H9 (cell line): Measurements from ENCODE around the gene RAVER1. TPM values are rescaled to one million over a fixed set of nuclear protein-coding genes. Genes with fewer than 3 reads are reported as not detected.

ENCODE experiments used
- DNase-seq: peaks from one replicate; pipeline ENCODE4 v3.0.0-alpha.2; 2017
- H2AFZ ChIP-seq: one replicate; pipeline ENCODE4 v1.6.1; 2013; ENCODE audit warnings: mild to moderate bottlenecking, low read length, control low read depth, moderate library complexity
- H2AK5ac ChIP-seq: 2 replicates; pipeline ENCODE4 v1.6.1; 2013; ENCODE audit warnings: low read length, control low read depth, mixed read lengths; ENCODE audit not compliant: insufficient read length
- H2BK120ac ChIP-seq: one replicate; pipeline ENCODE4 v1.6.1; 2013; ENCODE audit warnings: low read depth, mild to moderate bottlenecking, low read length, control low read depth, inconsistent platforms; ENCODE audit not compliant: poor library complexity, severe bottlenecking
- H2BK12ac ChIP-seq: 2 replicates; pipeline ENCODE4 v1.6.1; 2013; ENCODE audit warnings: low read length, control low read depth, mixed read lengths, low read depth; ENCODE audit not compliant: insufficient read length
- H2BK15ac ChIP-seq: 2 replicates; pipeline ENCODE4 v1.6.1; 2013; ENCODE audit warnings: low read depth, low read length, control low read depth
- H2BK20ac ChIP-seq: one replicate; pipeline ENCODE4 v1.6.1; 2013; ENCODE audit warnings: low read depth, mild to moderate bottlenecking, low read length, control low read depth, inconsistent platforms; ENCODE audit not compliant: poor library complexity, severe bottlenecking
- H2BK5ac ChIP-seq: 2 replicates; pipeline ENCODE4 v1.6.1; 2013; ENCODE audit warnings: low read length, control low read depth, mixed read lengths; ENCODE audit not compliant: insufficient read length
- H3K14ac ChIP-seq: 2 replicates; pipeline ENCODE4 v1.6.1; 2013; ENCODE audit warnings: low read length, control low read depth; ENCODE audit not compliant: insufficient read depth
- H3K18ac ChIP-seq: 2 replicates; pipeline ENCODE4 v1.6.1; 2013; ENCODE audit warnings: low read depth, mild to moderate bottlenecking, mixed read lengths, low read length, control low read depth; ENCODE audit not compliant: insufficient read length
- H3K23ac ChIP-seq: 2 replicates; pipeline ENCODE4 v1.6.1; 2013; ENCODE audit warnings: low read length, control low read depth, mixed read lengths, low read depth; ENCODE audit not compliant: insufficient read length
- H3K23me2 ChIP-seq: 2 replicates; pipeline ENCODE4 v1.6.1; 2013; ENCODE audit warnings: low read depth, mild to moderate bottlenecking, mixed read lengths, low read length, control low read depth; ENCODE audit not compliant: insufficient read length, poor library complexity, severe bottlenecking
- H3K27ac ChIP-seq: 2 replicates; pipeline ENCODE4 v1.5.1; 2013; ENCODE audit warnings: low read length, control low read depth, mixed read lengths, low read depth; ENCODE audit not compliant: insufficient read length
- H3K27me3 ChIP-seq: 2 replicates; pipeline ENCODE4 v1.6.1; 2013; ENCODE audit warnings: low read length, control low read depth, inconsistent platforms; ENCODE audit not compliant: insufficient read depth
- H3K4ac ChIP-seq: 2 replicates; pipeline ENCODE4 v1.6.1; 2013; ENCODE audit warnings: low read depth, mild to moderate bottlenecking, control low read depth, inconsistent platforms, low read length, moderate library complexity
- H3K4me1 ChIP-seq: 2 replicates; pipeline ENCODE4 v1.6.1; 2013; ENCODE audit warnings: low read length, control low read depth, inconsistent platforms; ENCODE audit not compliant: insufficient read depth
- H3K4me2 ChIP-seq: 2 replicates; pipeline ENCODE4 v1.6.1; 2013; ENCODE audit warnings: low read length, control low read depth, mixed read lengths; ENCODE audit not compliant: insufficient read length, insufficient read depth
- H3K56ac ChIP-seq: 2 replicates; pipeline ENCODE4 v1.6.1; 2013; ENCODE audit warnings: low read depth, mild to moderate bottlenecking, mixed read lengths, low read length, control low read depth; ENCODE audit not compliant: insufficient read length
- H3K79me1 ChIP-seq: 2 replicates; pipeline ENCODE4 v1.6.1; 2013; ENCODE audit warnings: low read depth, mild to moderate bottlenecking, moderate library complexity, low read length, control low read depth, inconsistent platforms; ENCODE audit not compliant: insufficient read depth, poor library complexity, severe bottlenecking
- H3K79me2 ChIP-seq: 2 replicates; pipeline ENCODE4 v1.6.1; 2013; ENCODE audit warnings: low read length, control low read depth, inconsistent platforms; ENCODE audit not compliant: insufficient read depth
- H3K9ac ChIP-seq: 2 replicates; pipeline ENCODE4 v1.6.1; 2013; ENCODE audit warnings: low read length, control low read depth, mixed read lengths; ENCODE audit not compliant: insufficient read length; ENCODE audit errors: extremely low read depth
- H3K9me3 ChIP-seq: one replicate; pipeline ENCODE4 v1.6.1; 2013; ENCODE audit warnings: low read depth, low read length, inconsistent platforms; ENCODE audit not compliant: control insufficient read depth
- H3T11ph ChIP-seq: one replicate; pipeline ENCODE4 v1.6.1; 2013; ENCODE audit warnings: mild to moderate bottlenecking, low read length, control low read depth, inconsistent platforms
- H4K20me1 ChIP-seq: one replicate; pipeline ENCODE4 v1.6.1; 2013; ENCODE audit not compliant: control insufficient read depth, insufficient read length, insufficient read depth
- H4K5ac ChIP-seq: 2 replicates; pipeline ENCODE4 v1.6.1; 2013; ENCODE audit warnings: low read depth, mild to moderate bottlenecking, mixed read lengths, low read length, control low read depth; ENCODE audit not compliant: insufficient read length
- H4K8ac ChIP-seq: replicated peaks from 2 replicates; pipeline ENCODE4 v1.6.1; 2013; ENCODE audit warnings: low read length, control low read depth, mixed read lengths, low read depth; ENCODE audit not compliant: insufficient read length
- H4K91ac ChIP-seq: 2 replicates; pipeline ENCODE4 v1.6.1; 2013; ENCODE audit warnings: low read depth, mild to moderate bottlenecking, moderate library complexity, mixed read lengths, low read length, control low read depth; ENCODE audit not compliant: insufficient read length
- H3K27ac Mint-ChIP-seq, 3 experiments: 2 replicates in 2 of 3; 3 replicates in 1 of 3; pipeline ENCODE4 v1.8.0; 2020 to 2021; ENCODE audit warnings: mixed read lengths in 3 of 3, mild to moderate bottlenecking in 1 of 3, moderate library complexity in 1 of 3
- H3K27me3 Mint-ChIP-seq: 2 replicates; pipeline ENCODE4 v1.8.0; 2021; ENCODE audit warnings: low read depth, mild to moderate bottlenecking, moderate library complexity, mixed read lengths
- H3K36me3 Mint-ChIP-seq, 3 experiments: 2 replicates in 2 of 3; 3 replicates in 1 of 3; pipeline ENCODE4 v1.8.0; 2020 to 2021; ENCODE audit warnings: low read depth in 3 of 3, mixed read lengths in 3 of 3; ENCODE audit not compliant: insufficient read depth in 1 of 3
- H3K4me1 Mint-ChIP-seq, 2 experiments: 2 replicates each; pipeline ENCODE4 v1.8.0; 2020; ENCODE audit warnings: mixed read lengths in 2 of 2
- H3K4me3 Mint-ChIP-seq, 2 experiments: 2 replicates in 1 of 2; 3 replicates in 1 of 2; pipeline ENCODE4 v1.8.0; 2020 to 2021; ENCODE audit warnings: mild to moderate bottlenecking in 2 of 2, mixed read lengths in 2 of 2, moderate library complexity in 1 of 2
- H3K9me3 Mint-ChIP-seq, 2 experiments: 2 replicates in 1 of 2; 3 replicates in 1 of 2; pipeline ENCODE4 v1.8.0; 2020; ENCODE audit warnings: mild to moderate bottlenecking in 2 of 2, mixed read lengths in 2 of 2, moderate library complexity in 1 of 2
- WGBS: extraction: QIAGEN DNeasy Blood & Tissue Kit; methylation state at CpG from one replicate; pipeline ENCODE4 v1.1.7; 2013; ENCODE audit warnings: missing lambda C conversion rate, low lambda C conversion rate, mixed read lengths; ENCODE audit not compliant: insufficient read length; ENCODE audit errors: extremely low coverage; 5-methylcytosine and 5-hydroxymethylcytosine counted together
- total RNA-seq: library from RNA; stranded (reverse); gene quantifications from 2 replicates; pipeline ENCODE4 v1.2.1, GENCODE V29; 2021
- TF ChIP-seq, protein P1 (sequence below): fragments of 200-600 bp; sonication (generic); conservative IDR thresholded peaks from 3 replicates; pipeline ENCODE4 v1.8.0; 2021; ENCODE audit warnings: antibody characterized with exemption, mild to moderate bottlenecking

RAVER1 gene
- total RNA-seq, 1 experiment from 2014 or later = 74.7 TPM

DNA sequence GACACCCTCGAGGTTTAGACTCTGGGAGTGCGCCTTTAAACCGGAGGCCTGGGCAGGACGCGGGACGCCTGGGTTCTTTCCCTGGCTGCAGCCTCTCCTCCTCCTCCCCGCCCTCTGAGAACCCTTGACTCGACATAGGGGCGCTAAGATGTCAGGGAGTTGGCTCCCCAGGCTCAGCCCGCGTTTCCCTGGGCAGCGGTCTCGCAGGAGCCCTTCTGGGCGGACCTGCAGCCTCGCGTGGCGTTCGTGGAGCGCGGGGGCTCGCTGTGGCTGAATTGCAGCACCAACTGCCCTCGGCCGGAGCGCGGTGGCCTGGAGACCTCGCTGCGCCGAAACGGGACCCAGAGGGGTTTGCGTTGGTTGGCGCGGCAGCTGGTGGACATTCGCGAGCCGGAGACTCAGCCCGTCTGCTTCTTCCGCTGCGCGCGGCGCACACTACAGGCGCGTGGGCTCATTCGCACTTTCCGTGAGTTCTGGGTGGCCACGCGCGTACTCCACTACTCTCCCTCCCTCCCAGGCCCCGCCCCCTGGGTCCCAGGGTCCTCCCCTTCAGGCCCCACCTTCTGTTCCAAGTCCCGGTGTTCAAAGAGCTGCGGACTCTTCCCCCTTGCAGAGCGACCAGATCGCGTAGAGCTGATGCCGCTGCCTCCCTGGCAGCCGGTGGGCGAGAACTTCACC is 42.3 kb downstream of the RAVER1 start:
- Histone ChIP-seq H2BK5ac (no peak overlapping the region), H3T11ph (no peak overlapping the region), H4K5ac (no peak overlapping the region), H3K27ac (no peak overlapping the region), H3K14ac (no peak overlapping the region), H4K8ac (no peak overlapping the region), H4K20me1 (no peaks in the 10 kb centered on the region), H4K91ac (no peak overlapping the region), H3K23ac (no peak overlapping the region), H3K9ac (no peak overlapping the region), H3K18ac (no peak overlapping the region), H2BK20ac (no peak overlapping the region), H3K4me2 (peak overlapping the region; percentile 92), H3K4ac (no peak overlapping the region), H2AFZ (no peak overlapping the region), H2BK12ac (no peak overlapping the region), H3K27me3 (peaks cover 67% of the 10 kb centered on the region), H3K56ac (no peak overlapping the region), H2BK15ac (no peak overlapping the region), H3K79me2 (no peaks in the 10 kb centered on the region), H3K23me2 (peaks cover 44% of the 10 kb centered on the region), H3K9me3 (no peaks in the 10 kb centered on the region), H3K79me1 (no peaks in the 10 kb centered on the region), H2AK5ac (no peak overlapping the region), H3K4me1 (no peaks in the 10 kb centered on the region; the same call in 1 of the 2 replicates), H2BK120ac (no peak overlapping the region)
- Mint-ChIP-seq H3K36me3 (no peaks in the 10 kb centered on the region; a peak in 3 of 7 replicates), H3K27ac (no peak overlapping the region), H3K4me1 (peaks cover 17 to 49% of the 10 kb centered on the region in 2 experiments), H3K9me3 (peaks cover 0 to 5% of the 10 kb centered on the region in 2 experiments; a peak in 3 of 5 replicates), H3K27me3 (peaks cover 100% of the 10 kb centered on the region), H3K4me3 (peak overlapping the region; percentile 59 to 92)
- peak; percentile 68 for DNase-seq
- TF ChIP-seq, protein P1, sequence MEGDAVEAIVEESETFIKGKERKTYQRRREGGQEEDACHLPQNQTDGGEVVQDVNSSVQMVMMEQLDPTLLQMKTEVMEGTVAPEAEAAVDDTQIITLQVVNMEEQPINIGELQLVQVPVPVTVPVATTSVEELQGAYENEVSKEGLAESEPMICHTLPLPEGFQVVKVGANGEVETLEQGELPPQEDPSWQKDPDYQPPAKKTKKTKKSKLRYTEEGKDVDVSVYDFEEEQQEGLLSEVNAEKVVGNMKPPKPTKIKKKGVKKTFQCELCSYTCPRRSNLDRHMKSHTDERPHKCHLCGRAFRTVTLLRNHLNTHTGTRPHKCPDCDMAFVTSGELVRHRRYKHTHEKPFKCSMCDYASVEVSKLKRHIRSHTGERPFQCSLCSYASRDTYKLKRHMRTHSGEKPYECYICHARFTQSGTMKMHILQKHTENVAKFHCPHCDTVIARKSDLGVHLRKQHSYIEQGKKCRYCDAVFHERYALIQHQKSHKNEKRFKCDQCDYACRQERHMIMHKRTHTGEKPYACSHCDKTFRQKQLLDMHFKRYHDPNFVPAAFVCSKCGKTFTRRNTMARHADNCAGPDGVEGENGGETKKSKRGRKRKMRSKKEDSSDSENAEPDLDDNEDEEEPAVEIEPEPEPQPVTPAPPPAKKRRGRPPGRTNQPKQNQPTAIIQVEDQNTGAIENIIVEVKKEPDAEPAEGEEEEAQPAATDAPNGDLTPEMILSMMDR = no peak
- WGBS = no CpG with 5 or more reads among the region's 57 CpGs
